ENCODE results near the gene AVL9.

AVL9 gene

GRCh38 chr7:32502728-32503127 lies 7.4 kb downstream of the AVL9 start:
- TF ChIP-seq CTCF (IDR thresholded peaks at IDR 0.05; ENCODE audit: low read depth, low read length), result no peak
- H3K4me3 ChIP-seq (ENCODE audit: low read depth, low read length), result no peak overlapping the region
- DNase-seq (ENCODE audit: low read depth, low spot score), result no peak
- in situ Hi-C loops (cut with HindIII; ENCODE audit: low sequenced_read_pairs), result no loop called here

- DNase-seq (ENCODE audit: low read depth, low spot score), result peak; percentile 86
- in situ Hi-C loops (cut with HindIII; ENCODE audit: low sequenced_read_pairs), result no loop called here
- TF ChIP-seq CTCF (IDR thresholded peaks at IDR 0.05; ENCODE audit: low read depth, low read length), result no peak
- peak overlapping the region; percentile 6 for H3K4me3 ChIP-seq (ENCODE audit: low read depth, low read length)
These were observed 11.2 kb downstream of the AVL9 start for GRCh38 chr7:32506266-32507054.

GRCh38 chr7:32507414-32507813 lies 12.1 kb downstream of the AVL9 start:
- H3K4me3 ChIP-seq (ENCODE audit: low read depth, low read length), result no peak overlapping the region
- TF ChIP-seq CTCF (IDR thresholded peaks at IDR 0.05; ENCODE audit: low read depth, low read length), result no peak
- in situ Hi-C loops (cut with HindIII; ENCODE audit: low sequenced_read_pairs), result no loop called here
- peak; percentile 17 for DNase-seq (ENCODE audit: low read depth, low spot score)

GRCh38 chr7:32511791-32512190 lies 16.5 kb downstream of the AVL9 start:
- in situ Hi-C loops (cut with HindIII; ENCODE audit: low sequenced_read_pairs), result no loop called here
- no peak for DNase-seq (ENCODE audit: low read depth, low spot score)
- H3K4me3 ChIP-seq (ENCODE audit: low read depth, low read length), result no peak overlapping the region
- TF ChIP-seq CTCF (IDR thresholded peaks at IDR 0.05; ENCODE audit: low read depth, low read length), result no peak

GRCh38 chr7:32513210-32513609 lies 17.9 kb downstream of the AVL9 start:
- no peak for TF ChIP-seq CTCF (IDR thresholded peaks at IDR 0.05; ENCODE audit: low read depth, low read length)
- no peak overlapping the region for H3K4me3 ChIP-seq (ENCODE audit: low read depth, low read length)
- no peak for DNase-seq (ENCODE audit: low read depth, low spot score)
- in situ Hi-C loops (cut with HindIII; ENCODE audit: low sequenced_read_pairs), result no loop called here

- in situ Hi-C loops (cut with HindIII; ENCODE audit: low sequenced_read_pairs), result no loop called here
- peak; percentile 58 for DNase-seq (ENCODE audit: low read depth, low spot score)
- H3K4me3 ChIP-seq (ENCODE audit: low read depth, low read length), result no peak overlapping the region
- TF ChIP-seq CTCF (IDR thresholded peaks at IDR 0.05; ENCODE audit: low read depth, low read length), result no peak
These were observed 20.7 kb downstream of the AVL9 start for GRCh38 chr7:32515890-32516550.
